SK-N-SH (cell line): ENCODE results near the gene ADK. TPM values are rescaled to one million over a fixed set of nuclear protein-coding genes. Genes with fewer than 3 reads are reported as not detected.

Source experiments
- CTCF ChIA-PET: fragments of 300-600, 350-600 bp; formaldehyde crosslinking; extraction: SDS; loops from one replicate; lab custom pipeline; 2021; lab: Yijun Ruan, JAX
- POLR2A ChIA-PET: fragments of 350-600 bp; sonication (Branson Sonifier 250); formaldehyde crosslinking; extraction: SDS; loops from one replicate; lab custom pipeline; 2020; ENCODE audit warnings: antibody characterized with exemption, inconsistent platforms; lab: Yijun Ruan, JAX
- DNase-seq: peaks from one replicate; pipeline ENCODE4 v3.0.0; 2012
- H2AFZ ChIP-seq: fragments of 200-600 bp; sonication (generic); 2 replicates; pipeline ENCODE4 v1.8.1; 2016; ENCODE audit warnings: antibody characterized with exemption, mild to moderate bottlenecking, low read depth
- H3F3A ChIP-seq: fragments of 200-600 bp; sonication (generic); replicated peaks from 2 replicates; pipeline ENCODE3; 2016; ENCODE audit warnings: antibody characterized with exemption, mild to moderate bottlenecking; ENCODE audit not compliant: insufficient read depth
- H3K27ac ChIP-seq, 2 experiments: fragments of 200-500 bp in 1 of 2; fragments of 200-600 bp in 1 of 2; sonication (Bioruptor generic) in 1 of 2; sonication (generic), shearing (Covaris generic) in 1 of 2; 2 replicates each; pipeline versions ENCODE4 v1.5.1 to v1.6.1; 2014 to 2016; ENCODE audit warnings: low read depth in 2 of 2, inconsistent platforms in 1 of 2, low read length in 1 of 2, mild to moderate bottlenecking in 1 of 2, mixed read lengths in 1 of 2
- H3K27me3 ChIP-seq: fragments of 200-600 bp; sonication (generic), shearing (Covaris generic); 2 replicates; pipeline ENCODE4 v1.6.1; 2016; ENCODE audit warnings: mixed run types; ENCODE audit not compliant: insufficient read depth
- H3K36me3 ChIP-seq, 2 experiments: fragments of 200-500 bp in 1 of 2; fragments of 200-600 bp in 1 of 2; sonication (Bioruptor generic) in 1 of 2; sonication (generic) in 1 of 2; replicated peaks in 1 of 2; 2 replicates each; pipeline versions ENCODE3 to v1.5.1; 2014 to 2016; ENCODE audit warnings: low read length in 1 of 2, mild to moderate bottlenecking in 1 of 2; ENCODE audit not compliant: insufficient read depth in 2 of 2, control insufficient read depth in 1 of 2
- H3K4me1 ChIP-seq, 2 experiments: fragments of 200-500 bp in 1 of 2; fragments of 200-600 bp in 1 of 2; sonication (Bioruptor generic) in 1 of 2; sonication (generic), shearing (Covaris generic) in 1 of 2; 2 replicates each; pipeline versions ENCODE4 v1.5.1 to v1.6.1; 2014 to 2016; ENCODE audit warnings: low read depth in 1 of 2, low read length in 1 of 2, mixed run types in 1 of 2; ENCODE audit not compliant: insufficient read depth in 2 of 2, control insufficient read depth in 1 of 2
- H3K4me2 ChIP-seq: fragments of 200-600 bp; sonication (generic), shearing (Covaris generic); 2 replicates; pipeline ENCODE4 v1.6.1; 2017; ENCODE audit warnings: mixed run types
- H3K4me3 ChIP-seq, 2 experiments: fragments of 200-500 bp in 1 of 2; fragments of 200-600 bp in 1 of 2; sonication (Bioruptor generic) in 1 of 2; sonication (generic), shearing (Covaris generic) in 1 of 2; 2 replicates each; pipeline versions ENCODE4 v1.5.1 to v1.8.1; 2014 to 2016; ENCODE audit warnings: low read depth in 2 of 2, inconsistent platforms in 1 of 2, low read length in 1 of 2, mild to moderate bottlenecking in 1 of 2, mixed read lengths in 1 of 2, moderate library complexity in 1 of 2
- H3K79me2 ChIP-seq: fragments of 200-600 bp; sonication (generic); 2 replicates; pipeline ENCODE4 v1.8.1; 2017; ENCODE audit warnings: mild to moderate bottlenecking; ENCODE audit not compliant: insufficient read depth
- H3K9ac ChIP-seq: fragments of 200-600 bp; sonication (generic); 2 replicates; pipeline ENCODE4 v1.6.1; 2017; ENCODE audit warnings: mixed run types
- H3K9me2 ChIP-seq: fragments of 200-600 bp; sonication (generic); 2 replicates; pipeline ENCODE4 v1.6.1; 2017; ENCODE audit warnings: mixed run types
- H3K9me3 ChIP-seq: fragments of 200-600 bp; sonication (generic); 2 replicates; pipeline ENCODE4 v1.6.1; 2017; ENCODE audit warnings: mixed run types, mild to moderate bottlenecking, moderate library complexity
- H4K20me1 ChIP-seq: fragments of 200-600 bp; sonication (generic); 2 replicates; pipeline ENCODE4 v1.6.1; 2017; ENCODE audit warnings: mild to moderate bottlenecking, mixed run types; ENCODE audit not compliant: insufficient read depth
- CHD2 ChIP-seq: fragments of 150-350 bp; IDR thresholded peaks from 2 replicates; pipeline ENCODE4 v1.6.1; 2018; ENCODE audit warnings: low read length; ENCODE audit not compliant: partially characterized antibody
- EP300 ChIP-seq, 2 experiments: IDR thresholded peaks; 2 replicates each; pipeline versions ENCODE4 v1.4.0 to v1.6.1; 2012; ENCODE audit warnings: borderline replicate concordance in 1 of 2, low read depth in 1 of 2, low read length in 1 of 2
- FOXJ3 ChIP-seq: sonication (generic); formaldehyde crosslinking; IDR thresholded peaks from 2 replicates; pipeline ENCODE4 v1.5.1; 2020; ENCODE audit warnings: mild to moderate bottlenecking, missing genetic modification reagents
- FOXM1 ChIP-seq: IDR thresholded peaks from 2 replicates; pipeline ENCODE4 v1.4.0; 2012; ENCODE audit warnings: low read depth, mild to moderate bottlenecking
- GATA2 ChIP-seq: sonication (generic); formaldehyde crosslinking; IDR thresholded peaks from 2 replicates; pipeline ENCODE4 v1.5.0; 2020; ENCODE audit warnings: mild to moderate bottlenecking, missing genetic modification reagents
- JUND ChIP-seq: IDR thresholded peaks from 2 replicates; pipeline ENCODE4 v1.4.0; 2012
- MXI1 ChIP-seq: IDR thresholded peaks from 2 replicates; pipeline ENCODE4 v1.6.1; 2012; ENCODE audit warnings: mild to moderate bottlenecking, low read depth, low read length, improper control_type of control experiment
- NFIC ChIP-seq: IDR thresholded peaks from 2 replicates; pipeline ENCODE4 v1.4.0; 2012; ENCODE audit warnings: borderline replicate concordance
- NRF1 ChIP-seq: IDR thresholded peaks from 2 replicates; pipeline ENCODE4 v1.6.1; 2012; ENCODE audit warnings: low read depth, mild to moderate bottlenecking, low read length
- RFX5 ChIP-seq: IDR thresholded peaks from 2 replicates; pipeline ENCODE4 v1.6.1; 2012; ENCODE audit warnings: mild to moderate bottlenecking, improper control_type of control experiment, low read length
- WGBS: methylation state at CpG from one replicate; pipeline ENCODE4 v1.1.6; 2017; ENCODE audit warnings: low lambda C conversion rate; 5-methylcytosine and 5-hydroxymethylcytosine counted together
- polyA plus RNA-seq, 3 experiments: library from polyadenylated mRNA; depleted of rRNA; stranded (reverse); fragments of >200 nt; gene quantifications; 2 replicates each; pipeline ENCODE4 v1.2.3, GENCODE V29; 2012
- TF ChIP-seq, protein P1 (sequence below): IDR thresholded peaks from 2 replicates; pipeline ENCODE4; 2012
- TF ChIP-seq, protein P2 (sequence below): fragments of 150-350 bp; IDR thresholded peaks from 2 replicates; pipeline ENCODE4 v1.6.1; 2017; ENCODE audit warnings: antibody characterized with exemption, low read length, low read depth, borderline replicate concordance
- TF ChIP-seq, protein P3 (sequence below): IDR thresholded peaks from 2 replicates; pipeline ENCODE4 v1.4.0; 2012; ENCODE audit warnings: low read depth, borderline replicate concordance

Gene ADK
- polyA plus RNA-seq, 1 of the 3 experiments (the other 2 are of a cell fraction) = 25.1 TPM

DNA sequence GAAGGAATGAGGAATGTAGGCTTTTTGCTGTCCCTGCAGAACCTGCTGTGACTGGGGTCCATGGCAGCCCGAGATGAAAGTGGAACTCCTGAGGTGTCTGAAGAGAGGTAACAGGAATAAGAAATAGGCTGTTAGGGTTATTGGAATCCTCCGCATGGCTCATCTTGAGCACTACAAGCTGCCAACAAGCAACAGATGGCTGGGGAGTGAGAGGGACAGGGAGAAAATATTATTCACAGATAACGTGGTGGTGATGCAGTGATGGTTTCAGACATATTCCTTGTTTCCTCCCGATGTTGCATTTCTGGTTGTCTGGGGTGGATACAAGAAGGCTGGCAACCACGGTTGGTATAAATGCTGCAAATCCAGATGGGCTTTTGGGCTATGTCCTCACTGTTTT is 46.5 kb upstream of the ADK start:
- no peak for DNase-seq
- ChIA-PET CTCF (interaction anchor here (1.4 to 4.3 kb wide), 8 partner anchors 10 to 225 kb away, joined by 3 to 29 read pairs (median 8); no protein-coding TSS in a partner anchor), POLR2A (no interaction called here)
- WGBS = 91% methylated on average over 5 of the region's 5 CpGs
- Histone ChIP-seq H3K4me3 (no peak overlapping the region), H3K79me2 (peaks cover 56% of the 10 kb centered on the region), H3F3A (peaks cover 46% of the 10 kb centered on the region), H3K4me1 (peaks cover 0 to 5% of the 10 kb centered on the region in 2 experiments; a peak in 2 of 4 replicates), H3K9me2 (no peaks in the 10 kb centered on the region), H3K27me3 (no peaks in the 10 kb centered on the region), H4K20me1 (0 out of 2 replicates have a peak, but pooled peaks cover under 1% of the 10 kb centered on the region), H2AFZ (no peak overlapping the region), H3K27ac (no peak overlapping the region), H3K9ac (no peak overlapping the region), H3K9me3 (no peaks in the 10 kb centered on the region), H3K4me2 (no peak overlapping the region), H3K36me3 (peaks cover 76 to 86% of the 10 kb centered on the region in 2 experiments)
- TF ChIP-seq, protein P1, sequence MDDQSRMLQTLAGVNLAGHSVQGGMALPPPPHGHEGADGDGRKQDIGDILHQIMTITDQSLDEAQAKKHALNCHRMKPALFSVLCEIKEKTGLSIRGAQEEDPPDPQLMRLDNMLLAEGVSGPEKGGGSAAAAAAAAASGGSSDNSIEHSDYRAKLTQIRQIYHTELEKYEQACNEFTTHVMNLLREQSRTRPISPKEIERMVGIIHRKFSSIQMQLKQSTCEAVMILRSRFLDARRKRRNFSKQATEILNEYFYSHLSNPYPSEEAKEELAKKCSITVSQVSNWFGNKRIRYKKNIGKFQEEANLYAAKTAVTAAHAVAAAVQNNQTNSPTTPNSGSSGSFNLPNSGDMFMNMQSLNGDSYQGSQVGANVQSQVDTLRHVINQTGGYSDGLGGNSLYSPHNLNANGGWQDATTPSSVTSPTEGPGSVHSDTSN = no peak

DNA sequence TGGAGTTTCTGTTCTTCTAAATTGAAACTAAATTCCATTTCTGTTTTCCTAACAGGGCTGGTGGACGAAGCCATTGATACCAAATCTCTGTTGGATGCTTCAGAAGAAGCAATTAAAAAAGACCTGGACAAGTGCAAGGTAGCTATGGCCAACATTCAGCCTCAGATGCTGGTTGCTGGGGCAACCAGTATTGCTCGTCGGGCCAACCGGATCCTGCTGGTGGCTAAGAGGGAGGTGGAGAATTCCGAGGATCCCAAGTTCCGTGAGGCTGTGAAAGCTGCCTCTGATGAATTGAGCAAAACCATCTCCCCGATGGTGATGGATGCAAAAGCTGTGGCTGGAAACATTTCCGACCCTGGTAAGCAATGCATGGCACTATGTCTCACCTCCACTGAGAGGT is 46.0 kb upstream of the ADK start:
- POLR2A ChIA-PET = no interaction called here
- Histone ChIP-seq H2AFZ (no peak overlapping the region), H3K4me3 (no peak overlapping the region), H3K9me2 (no peaks in the 10 kb centered on the region), H3K27ac (no peak overlapping the region), H3K9me3 (no peaks in the 10 kb centered on the region), H3K9ac (no peak overlapping the region), H3K79me2 (peaks cover 61% of the 10 kb centered on the region), H3K4me1 (peaks cover 0 to 5% of the 10 kb centered on the region in 2 experiments; a peak in 2 of 4 replicates), H3K27me3 (no peaks in the 10 kb centered on the region), H3K4me2 (no peak overlapping the region), H4K20me1 (peaks cover 6% of the 10 kb centered on the region; the same call in 1 of the 2 replicates), H3F3A (peaks cover 46% of the 10 kb centered on the region), H3K36me3 (peaks cover 76 to 86% of the 10 kb centered on the region in 2 experiments)
- no peak for TF ChIP-seq FOXJ3 (CRISPR knock-in tag)
- no peak for TF ChIP-seq GATA2 (CRISPR knock-in tag)
- TF ChIP-seq, protein P2, sequence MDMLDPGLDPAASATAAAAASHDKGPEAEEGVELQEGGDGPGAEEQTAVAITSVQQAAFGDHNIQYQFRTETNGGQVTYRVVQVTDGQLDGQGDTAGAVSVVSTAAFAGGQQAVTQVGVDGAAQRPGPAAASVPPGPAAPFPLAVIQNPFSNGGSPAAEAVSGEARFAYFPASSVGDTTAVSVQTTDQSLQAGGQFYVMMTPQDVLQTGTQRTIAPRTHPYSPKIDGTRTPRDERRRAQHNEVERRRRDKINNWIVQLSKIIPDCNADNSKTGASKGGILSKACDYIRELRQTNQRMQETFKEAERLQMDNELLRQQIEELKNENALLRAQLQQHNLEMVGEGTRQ = no peak
- no peak for TF ChIP-seq MXI1
- no peak for TF ChIP-seq FOXM1
- TF ChIP-seq CHD2 = no peak
- no peak for TF ChIP-seq RFX5
- TF ChIP-seq NRF1 = no peak
- TF ChIP-seq NFIC = no peak
- TF ChIP-seq, protein P3, sequence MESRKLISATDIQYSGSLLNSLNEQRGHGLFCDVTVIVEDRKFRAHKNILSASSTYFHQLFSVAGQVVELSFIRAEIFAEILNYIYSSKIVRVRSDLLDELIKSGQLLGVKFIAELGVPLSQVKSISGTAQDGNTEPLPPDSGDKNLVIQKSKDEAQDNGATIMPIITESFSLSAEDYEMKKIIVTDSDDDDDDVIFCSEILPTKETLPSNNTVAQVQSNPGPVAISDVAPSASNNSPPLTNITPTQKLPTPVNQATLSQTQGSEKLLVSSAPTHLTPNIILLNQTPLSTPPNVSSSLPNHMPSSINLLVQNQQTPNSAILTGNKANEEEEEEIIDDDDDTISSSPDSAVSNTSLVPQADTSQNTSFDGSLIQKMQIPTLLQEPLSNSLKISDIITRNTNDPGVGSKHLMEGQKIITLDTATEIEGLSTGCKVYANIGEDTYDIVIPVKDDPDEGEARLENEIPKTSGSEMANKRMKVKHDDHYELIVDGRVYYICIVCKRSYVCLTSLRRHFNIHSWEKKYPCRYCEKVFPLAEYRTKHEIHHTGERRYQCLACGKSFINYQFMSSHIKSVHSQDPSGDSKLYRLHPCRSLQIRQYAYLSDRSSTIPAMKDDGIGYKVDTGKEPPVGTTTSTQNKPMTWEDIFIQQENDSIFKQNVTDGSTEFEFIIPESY = no peak
- no peak for TF ChIP-seq JUND
- TF ChIP-seq EP300 (IDR thresholded peaks at IDR 0.05; ENCODE audit: borderline replicate concordance in 1 of 2, low read depth in 1 of 2, low read length in 1 of 2) = no peak
- no peak for DNase-seq
- CTCF ChIA-PET = interaction anchor here (1.4 to 4.3 kb wide), 4 partner anchors 9 to 226 kb away, joined by 6 to 29 read pairs (median 14); no protein-coding TSS in a partner anchor
- WGBS = 91% methylated on average over 6 of the region's 8 CpGs
